GM23338 (cell line): ENCODE data around the gene CDX1.

Experiments used
- CREB1 ChIP-seq: fragments of 250-450 bp; sonication (Bioruptor Pico); IDR thresholded peaks from 2 replicates; pipeline ENCODE4 v1.5.0; 2020; ENCODE audit warnings: low read depth, mild to moderate bottlenecking, moderate library complexity
- EZH2 ChIP-seq: fragments of 200-600 bp; sonication (generic); IDR thresholded peaks from one replicate; pipeline ENCODE4 v1.8.0; 2017; ENCODE audit warnings: antibody characterized with exemption, mild to moderate bottlenecking, low read depth; ENCODE audit not compliant: unreplicated experiment
- EZH2phosphoT487 ChIP-seq: fragments of 200-600 bp; sonication (generic); IDR thresholded peaks from one replicate; pipeline ENCODE4 v1.8.1; 2018; ENCODE audit warnings: antibody characterized with exemption; ENCODE audit not compliant: unreplicated experiment
- JUNB ChIP-seq: IDR thresholded peaks from one replicate; pipeline ENCODE4 v1.6.1; 2016; ENCODE audit warnings: antibody characterized with exemption; ENCODE audit not compliant: unreplicated experiment
- POLR2AphosphoS5 ChIP-seq: IDR thresholded peaks from 2 replicates; pipeline ENCODE4 v1.6.1; 2016; ENCODE audit warnings: antibody characterized with exemption, low read depth
- STAT1 ChIP-seq: IDR thresholded peaks from one replicate; pipeline ENCODE4 v1.6.1; 2016; ENCODE audit warnings: antibody characterized with exemption; ENCODE audit not compliant: unreplicated experiment
- ZNF331 ChIP-seq: fragments of 250-450 bp; sonication (Bioruptor Pico); IDR thresholded peaks from 2 replicates; pipeline ENCODE4 v1.5.0; 2020; ENCODE audit warnings: low read depth, mild to moderate bottlenecking, moderate library complexity
- TF ChIP-seq, protein P1 (sequence below): IDR thresholded peaks from one replicate; pipeline ENCODE4 v1.6.1; 2018; ENCODE audit warnings: antibody characterized with exemption; ENCODE audit not compliant: unreplicated experiment
- TF ChIP-seq, protein P2 (sequence below), 2 experiments: fragments of 200-600 bp in 1 of 2; sonication (generic) in 1 of 2; conservative IDR thresholded peaks; 2 replicates each; pipeline versions ENCODE4 v1.5.1 to v1.6.1; 2016 to 2017; ENCODE audit warnings: antibody characterized with exemption in 2 of 2, low read depth in 2 of 2, mild to moderate bottlenecking in 2 of 2, moderate library complexity in 1 of 2
- TF ChIP-seq, protein P3 (sequence below): IDR thresholded peaks from 2 replicates; pipeline ENCODE4 v1.6.1; 2016; ENCODE audit warnings: antibody characterized with exemption
- TF ChIP-seq, protein P4 (sequence below): fragments of 250-450 bp; sonication (Bioruptor Pico); IDR thresholded peaks from 2 replicates; pipeline ENCODE4 v1.5.0; 2020; ENCODE audit warnings: mild to moderate bottlenecking, moderate library complexity

DNA sequence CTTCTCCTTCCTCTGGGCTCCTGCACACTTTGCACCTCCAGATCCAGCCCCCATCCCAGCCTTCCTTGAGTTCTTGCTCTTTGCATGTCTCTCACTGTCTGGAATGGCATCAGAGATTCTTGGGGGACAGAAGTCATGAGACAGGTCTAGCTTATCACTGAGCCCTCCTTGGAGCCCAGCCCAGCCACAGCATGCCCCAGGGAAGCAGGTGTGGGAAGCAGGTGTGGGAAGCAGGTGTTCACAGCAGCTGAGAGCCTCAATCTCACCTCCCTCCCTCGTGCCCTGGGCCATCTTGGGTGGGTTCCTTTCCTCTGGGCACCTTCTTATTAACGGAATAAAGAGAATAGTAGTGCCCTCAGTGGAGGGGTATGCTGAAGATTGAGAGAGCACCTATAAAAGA, 50.5 kb downstream of the CDX1 start:
- TF ChIP-seq, protein P1, sequence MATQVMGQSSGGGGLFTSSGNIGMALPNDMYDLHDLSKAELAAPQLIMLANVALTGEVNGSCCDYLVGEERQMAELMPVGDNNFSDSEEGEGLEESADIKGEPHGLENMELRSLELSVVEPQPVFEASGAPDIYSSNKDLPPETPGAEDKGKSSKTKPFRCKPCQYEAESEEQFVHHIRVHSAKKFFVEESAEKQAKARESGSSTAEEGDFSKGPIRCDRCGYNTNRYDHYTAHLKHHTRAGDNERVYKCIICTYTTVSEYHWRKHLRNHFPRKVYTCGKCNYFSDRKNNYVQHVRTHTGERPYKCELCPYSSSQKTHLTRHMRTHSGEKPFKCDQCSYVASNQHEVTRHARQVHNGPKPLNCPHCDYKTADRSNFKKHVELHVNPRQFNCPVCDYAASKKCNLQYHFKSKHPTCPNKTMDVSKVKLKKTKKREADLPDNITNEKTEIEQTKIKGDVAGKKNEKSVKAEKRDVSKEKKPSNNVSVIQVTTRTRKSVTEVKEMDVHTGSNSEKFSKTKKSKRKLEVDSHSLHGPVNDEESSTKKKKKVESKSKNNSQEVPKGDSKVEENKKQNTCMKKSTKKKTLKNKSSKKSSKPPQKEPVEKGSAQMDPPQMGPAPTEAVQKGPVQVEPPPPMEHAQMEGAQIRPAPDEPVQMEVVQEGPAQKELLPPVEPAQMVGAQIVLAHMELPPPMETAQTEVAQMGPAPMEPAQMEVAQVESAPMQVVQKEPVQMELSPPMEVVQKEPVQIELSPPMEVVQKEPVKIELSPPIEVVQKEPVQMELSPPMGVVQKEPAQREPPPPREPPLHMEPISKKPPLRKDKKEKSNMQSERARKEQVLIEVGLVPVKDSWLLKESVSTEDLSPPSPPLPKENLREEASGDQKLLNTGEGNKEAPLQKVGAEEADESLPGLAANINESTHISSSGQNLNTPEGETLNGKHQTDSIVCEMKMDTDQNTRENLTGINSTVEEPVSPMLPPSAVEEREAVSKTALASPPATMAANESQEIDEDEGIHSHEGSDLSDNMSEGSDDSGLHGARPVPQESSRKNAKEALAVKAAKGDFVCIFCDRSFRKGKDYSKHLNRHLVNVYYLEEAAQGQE: no peak
- TF ChIP-seq, protein P2, sequence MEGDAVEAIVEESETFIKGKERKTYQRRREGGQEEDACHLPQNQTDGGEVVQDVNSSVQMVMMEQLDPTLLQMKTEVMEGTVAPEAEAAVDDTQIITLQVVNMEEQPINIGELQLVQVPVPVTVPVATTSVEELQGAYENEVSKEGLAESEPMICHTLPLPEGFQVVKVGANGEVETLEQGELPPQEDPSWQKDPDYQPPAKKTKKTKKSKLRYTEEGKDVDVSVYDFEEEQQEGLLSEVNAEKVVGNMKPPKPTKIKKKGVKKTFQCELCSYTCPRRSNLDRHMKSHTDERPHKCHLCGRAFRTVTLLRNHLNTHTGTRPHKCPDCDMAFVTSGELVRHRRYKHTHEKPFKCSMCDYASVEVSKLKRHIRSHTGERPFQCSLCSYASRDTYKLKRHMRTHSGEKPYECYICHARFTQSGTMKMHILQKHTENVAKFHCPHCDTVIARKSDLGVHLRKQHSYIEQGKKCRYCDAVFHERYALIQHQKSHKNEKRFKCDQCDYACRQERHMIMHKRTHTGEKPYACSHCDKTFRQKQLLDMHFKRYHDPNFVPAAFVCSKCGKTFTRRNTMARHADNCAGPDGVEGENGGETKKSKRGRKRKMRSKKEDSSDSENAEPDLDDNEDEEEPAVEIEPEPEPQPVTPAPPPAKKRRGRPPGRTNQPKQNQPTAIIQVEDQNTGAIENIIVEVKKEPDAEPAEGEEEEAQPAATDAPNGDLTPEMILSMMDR (conservative IDR thresholded peaks at IDR 0.05; ENCODE audit: low read depth in 2 of 2): no peak
- TF ChIP-seq EZH2phosphoT487 (no peak), EZH2 (no peak), POLR2AphosphoS5 (no peak), JUNB (no peak), ZNF331 (CRISPR knock-in tag) (no peak), CREB1 (no peak), STAT1 (no peak)
- TF ChIP-seq, protein P3, sequence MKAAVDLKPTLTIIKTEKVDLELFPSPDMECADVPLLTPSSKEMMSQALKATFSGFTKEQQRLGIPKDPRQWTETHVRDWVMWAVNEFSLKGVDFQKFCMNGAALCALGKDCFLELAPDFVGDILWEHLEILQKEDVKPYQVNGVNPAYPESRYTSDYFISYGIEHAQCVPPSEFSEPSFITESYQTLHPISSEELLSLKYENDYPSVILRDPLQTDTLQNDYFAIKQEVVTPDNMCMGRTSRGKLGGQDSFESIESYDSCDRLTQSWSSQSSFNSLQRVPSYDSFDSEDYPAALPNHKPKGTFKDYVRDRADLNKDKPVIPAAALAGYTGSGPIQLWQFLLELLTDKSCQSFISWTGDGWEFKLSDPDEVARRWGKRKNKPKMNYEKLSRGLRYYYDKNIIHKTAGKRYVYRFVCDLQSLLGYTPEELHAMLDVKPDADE: no peak
- TF ChIP-seq, protein P4, sequence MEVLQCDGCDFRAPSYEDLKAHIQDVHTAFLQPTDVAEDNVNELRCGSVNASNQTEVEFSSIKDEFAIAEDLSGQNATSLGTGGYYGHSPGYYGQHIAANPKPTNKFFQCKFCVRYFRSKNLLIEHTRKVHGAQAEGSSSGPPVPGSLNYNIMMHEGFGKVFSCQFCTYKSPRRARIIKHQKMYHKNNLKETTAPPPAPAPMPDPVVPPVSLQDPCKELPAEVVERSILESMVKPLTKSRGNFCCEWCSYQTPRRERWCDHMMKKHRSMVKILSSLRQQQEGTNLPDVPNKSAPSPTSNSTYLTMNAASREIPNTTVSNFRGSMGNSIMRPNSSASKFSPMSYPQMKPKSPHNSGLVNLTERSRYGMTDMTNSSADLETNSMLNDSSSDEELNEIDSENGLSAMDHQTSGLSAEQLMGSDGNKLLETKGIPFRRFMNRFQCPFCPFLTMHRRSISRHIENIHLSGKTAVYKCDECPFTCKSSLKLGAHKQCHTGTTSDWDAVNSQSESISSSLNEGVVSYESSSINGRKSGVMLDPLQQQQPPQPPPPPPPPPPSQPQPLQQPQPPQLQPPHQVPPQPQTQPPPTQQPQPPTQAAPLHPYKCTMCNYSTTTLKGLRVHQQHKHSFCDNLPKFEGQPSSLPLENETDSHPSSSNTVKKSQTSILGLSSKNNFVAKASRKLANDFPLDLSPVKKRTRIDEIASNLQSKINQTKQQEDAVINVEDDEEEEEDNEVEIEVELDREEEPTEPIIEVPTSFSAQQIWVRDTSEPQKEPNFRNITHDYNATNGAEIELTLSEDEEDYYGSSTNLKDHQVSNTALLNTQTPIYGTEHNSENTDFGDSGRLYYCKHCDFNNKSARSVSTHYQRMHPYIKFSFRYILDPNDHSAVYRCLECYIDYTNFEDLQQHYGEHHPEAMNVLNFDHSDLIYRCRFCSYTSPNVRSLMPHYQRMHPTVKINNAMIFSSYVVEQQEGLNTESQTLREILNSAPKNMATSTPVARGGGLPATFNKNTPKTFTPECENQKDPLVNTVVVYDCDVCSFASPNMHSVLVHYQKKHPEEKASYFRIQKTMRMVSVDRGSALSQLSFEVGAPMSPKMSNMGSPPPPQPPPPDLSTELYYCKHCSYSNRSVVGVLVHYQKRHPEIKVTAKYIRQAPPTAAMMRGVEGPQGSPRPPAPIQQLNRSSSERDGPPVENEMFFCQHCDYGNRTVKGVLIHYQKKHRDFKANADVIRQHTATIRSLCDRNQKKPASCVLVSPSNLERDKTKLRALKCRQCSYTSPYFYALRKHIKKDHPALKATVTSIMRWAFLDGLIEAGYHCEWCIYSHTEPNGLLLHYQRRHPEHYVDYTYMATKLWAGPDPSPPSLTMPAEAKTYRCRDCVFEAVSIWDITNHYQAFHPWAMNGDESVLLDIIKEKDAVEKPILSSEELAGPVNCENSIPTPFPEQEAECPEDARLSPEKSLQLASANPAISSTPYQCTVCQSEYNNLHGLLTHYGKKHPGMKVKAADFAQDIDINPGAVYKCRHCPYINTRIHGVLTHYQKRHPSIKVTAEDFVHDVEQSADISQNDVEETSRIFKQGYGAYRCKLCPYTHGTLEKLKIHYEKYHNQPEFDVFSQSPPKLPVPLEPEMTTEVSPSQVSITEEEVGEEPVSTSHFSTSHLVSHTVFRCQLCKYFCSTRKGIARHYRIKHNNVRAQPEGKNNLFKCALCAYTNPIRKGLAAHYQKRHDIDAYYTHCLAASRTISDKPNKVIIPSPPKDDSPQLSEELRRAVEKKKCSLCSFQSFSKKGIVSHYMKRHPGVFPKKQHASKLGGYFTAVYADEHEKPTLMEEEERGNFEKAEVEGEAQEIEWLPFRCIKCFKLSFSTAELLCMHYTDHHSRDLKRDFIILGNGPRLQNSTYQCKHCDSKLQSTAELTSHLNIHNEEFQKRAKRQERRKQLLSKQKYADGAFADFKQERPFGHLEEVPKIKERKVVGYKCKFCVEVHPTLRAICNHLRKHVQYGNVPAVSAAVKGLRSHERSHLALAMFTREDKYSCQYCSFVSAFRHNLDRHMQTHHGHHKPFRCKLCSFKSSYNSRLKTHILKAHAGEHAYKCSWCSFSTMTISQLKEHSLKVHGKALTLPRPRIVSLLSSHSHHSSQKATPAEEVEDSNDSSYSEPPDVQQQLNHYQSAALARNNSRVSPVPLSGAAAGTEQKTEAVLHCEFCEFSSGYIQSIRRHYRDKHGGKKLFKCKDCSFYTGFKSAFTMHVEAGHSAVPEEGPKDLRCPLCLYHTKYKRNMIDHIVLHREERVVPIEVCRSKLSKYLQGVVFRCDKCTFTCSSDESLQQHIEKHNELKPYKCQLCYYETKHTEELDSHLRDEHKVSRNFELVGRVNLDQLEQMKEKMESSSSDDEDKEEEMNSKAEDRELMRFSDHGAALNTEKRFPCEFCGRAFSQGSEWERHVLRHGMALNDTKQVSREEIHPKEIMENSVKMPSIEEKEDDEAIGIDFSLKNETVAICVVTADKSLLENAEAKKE (CRISPR knock-in tag): no peak
